ENCODE measurements around the gene INSYN2B. TPM values are rescaled to one million over a fixed set of nuclear protein-coding genes. Genes with fewer than 3 reads are reported as not detected.

Gene INSYN2B
- total RNA-seq, 2 experiments from 2014 or later: not detected

DNA sequence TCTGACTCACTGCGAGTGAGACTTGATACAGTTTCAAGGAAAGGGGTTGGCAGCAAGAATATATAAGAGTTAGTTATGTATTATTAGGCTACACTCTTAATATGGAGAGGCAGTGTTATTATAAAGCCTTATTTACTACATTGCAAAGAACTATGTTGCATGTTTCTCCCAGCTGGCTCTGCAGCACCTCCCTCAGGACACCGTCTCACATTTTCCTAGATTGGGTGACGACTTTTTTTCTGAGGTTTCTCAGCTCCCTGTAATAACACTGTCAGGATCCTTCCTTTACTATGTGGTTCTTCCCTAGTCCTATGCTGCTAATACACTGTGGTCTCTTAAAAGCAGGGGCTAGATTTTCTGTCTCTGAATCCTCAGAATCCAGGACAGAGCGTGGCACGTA, 153.7 kb downstream of the INSYN2B start:
- ChIA-PET CTCF (interaction anchor here (1.1 kb wide), 1 partner anchor 21 kb away, joined by 6 read pairs; no protein-coding TSS in a partner anchor), POLR2A (no interaction called here)

DNA sequence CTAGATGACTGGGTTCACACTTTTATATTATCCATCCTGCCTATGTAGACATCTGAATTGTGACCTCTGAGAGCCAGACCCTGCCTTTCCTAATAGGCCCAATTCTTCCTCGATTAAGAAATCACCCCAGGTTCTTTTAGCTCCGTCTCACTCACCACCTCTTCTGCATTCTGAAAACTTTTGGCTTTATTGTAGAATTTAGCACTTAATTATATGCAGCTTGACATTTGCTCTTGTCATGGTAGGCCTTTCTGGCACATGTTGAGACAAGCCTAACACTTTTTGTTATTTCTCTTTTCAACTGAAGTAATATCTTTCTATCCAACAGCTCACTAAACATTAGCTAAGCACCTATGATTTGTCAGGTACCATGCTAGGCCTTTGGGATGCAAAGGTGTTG, 163.3 kb downstream of the INSYN2B start:
- CTCF ChIA-PET: interaction anchor here (1.4 kb wide), 1 partner anchor 164 kb away, joined by 3 read pairs; the partner anchor contains the start of gene INSYN2B

DNA sequence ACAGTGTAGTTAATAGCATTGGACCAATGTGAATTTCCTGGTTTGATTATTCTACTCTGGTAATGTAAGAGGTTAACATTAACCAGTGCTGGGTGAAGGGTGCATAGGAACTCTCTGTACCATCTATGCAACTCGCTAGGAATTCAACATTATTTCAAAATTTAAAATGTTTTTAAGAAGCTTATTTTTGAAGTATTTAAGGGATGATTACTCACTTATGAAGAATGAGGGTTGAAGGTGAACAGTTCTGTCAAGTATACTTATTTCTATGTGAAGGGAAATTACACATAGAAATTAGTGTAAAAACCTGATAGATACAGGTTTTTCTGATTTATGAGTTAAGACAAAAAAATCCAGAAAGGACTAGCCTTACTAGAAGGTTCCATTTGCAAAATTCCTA, 165.8 kb downstream of the INSYN2B start:
- ChIA-PET CTCF (no interaction called here), POLR2A (no interaction called here)

More for the DNA sequence above, 163.3 kb downstream of the INSYN2B start:
- POLR2A ChIA-PET: no interaction called here

Other genes with a start within 250 kb of the INSYN2B start
- gene FOXI1, start 125.4 kb upstream of the INSYN2B start, total RNA-seq: not detected

Measured in activated CD8-positive, alpha-beta memory T cell treated with anti-CD3 and anti-CD28 coated beads for 36 hours (primary cell).